Esophagus muscularis mucosa (tissue), 3 donors: ENCODE measurements around the gene LETM1.

ENCODE experiments used
- EP300 ChIP-seq: sonication (generic); formaldehyde crosslinking; IDR thresholded peaks from one replicate; pipeline ENCODE4 v1.6.1; 2017; ENCODE audit warnings: antibody characterized with exemption
- POLR2AphosphoS5 ChIP-seq, 2 donors: sonication (generic); formaldehyde crosslinking; IDR thresholded peaks; one replicate each; pipeline ENCODE4 v1.6.1; 2017; ENCODE audit warnings: antibody characterized with exemption in 2 of 2

DNA sequence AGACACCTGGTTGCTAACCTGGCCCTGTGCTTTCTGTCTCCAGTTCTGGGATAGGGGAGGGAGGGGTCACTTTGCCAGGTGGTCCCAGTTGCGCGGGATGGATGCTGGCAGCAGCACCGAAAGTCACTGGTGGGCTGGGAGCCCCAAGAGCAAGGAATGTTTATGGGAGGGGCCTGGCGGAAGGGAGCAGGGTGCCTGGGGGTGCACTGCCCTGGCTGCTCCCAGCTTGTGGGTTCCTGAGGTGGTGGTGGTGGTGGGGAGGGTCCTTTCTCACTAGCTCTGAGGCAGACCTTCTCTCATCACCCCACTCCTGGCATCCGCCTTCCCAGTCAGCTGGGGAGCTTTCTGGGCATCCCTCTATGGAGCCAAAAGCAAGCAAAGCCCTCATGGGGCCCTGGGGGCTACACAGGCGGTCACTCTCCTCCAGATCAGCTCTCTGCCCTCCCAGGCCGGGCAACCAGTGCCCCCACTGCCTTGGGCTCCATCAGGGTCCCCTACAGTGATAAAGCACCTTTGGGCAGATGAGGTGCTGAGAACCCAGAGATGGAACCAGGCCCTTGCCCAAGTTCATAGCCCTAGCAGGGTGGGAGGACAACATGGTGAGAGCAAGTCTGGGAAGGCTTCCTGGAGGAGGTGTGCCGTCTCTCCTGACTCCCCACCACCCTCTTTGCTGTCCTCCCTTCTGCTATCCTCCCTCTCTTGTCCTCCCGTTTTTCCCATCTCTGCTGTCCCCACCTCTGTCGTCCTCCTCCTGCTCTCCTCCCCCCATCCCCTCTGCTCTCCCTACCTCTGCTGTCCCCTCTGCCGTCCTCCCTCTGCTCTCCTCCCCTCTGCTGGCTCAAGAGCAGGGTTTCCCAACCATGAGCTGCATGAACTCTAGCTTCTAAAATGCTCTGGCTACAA lies 46.9 kb downstream of the LETM1 start:
- TF ChIP-seq POLR2AphosphoS5 (IDR thresholded peaks at IDR 0.05): no peak
- no peak for TF ChIP-seq EP300
